HG02973 (cell line): Measurements from ENCODE around the gene THSD7B.

Source experiments
- ATAC-seq: cut with Tn5 transposase; IDR thresholded peaks from one replicate; pipeline ENCODE4 v1.9.1; 2021; ENCODE audit warnings: moderate library complexity; ENCODE audit not compliant: unreplicated experiment

Gene THSD7B

DNA sequence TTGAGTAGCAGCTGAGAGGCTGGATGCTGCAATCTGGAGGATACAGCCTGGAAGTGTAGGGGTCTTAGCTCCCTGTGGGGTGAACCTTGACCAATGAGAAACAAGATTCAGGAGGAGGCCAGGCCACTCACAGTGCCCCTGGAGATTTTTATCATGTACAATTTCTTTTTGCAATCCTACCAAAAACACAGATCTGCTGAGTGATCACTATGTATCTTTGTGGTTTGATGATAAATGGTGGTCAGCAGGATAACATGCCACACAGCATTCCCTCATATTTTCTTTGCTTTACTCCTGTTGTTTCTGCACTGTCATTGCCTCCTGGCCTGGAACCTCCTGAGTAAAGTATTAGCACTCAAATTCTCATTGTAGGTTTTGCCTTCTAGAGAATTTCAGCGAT lies 357.9 kb downstream of the THSD7B start:
- no peak for ATAC-seq

DNA sequence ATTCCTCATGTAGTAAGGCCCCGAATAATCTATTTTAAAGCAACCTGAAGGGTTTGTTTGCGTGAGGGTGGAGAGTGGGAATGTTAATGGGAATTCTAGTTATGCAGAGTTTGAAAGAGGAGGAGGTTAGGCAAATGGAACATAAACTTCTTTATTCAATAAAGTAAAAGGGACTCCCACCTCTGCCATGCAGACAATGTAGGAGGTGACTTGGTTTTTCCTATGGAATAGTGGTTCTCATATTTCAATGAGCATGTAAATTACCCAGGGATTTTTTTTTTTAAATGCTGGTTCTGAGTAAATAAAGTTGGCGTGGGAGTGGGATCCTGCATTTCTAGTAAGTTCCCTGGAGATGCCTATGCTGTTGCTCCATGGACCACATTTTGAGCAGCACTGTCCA lies 367.9 kb downstream of the THSD7B start:
- ATAC-seq: no peak

- ATAC-seq: no peak
Observed at GRCh38 chr2:137138263-137138662, 372.9 kb downstream of the THSD7B start.

GRCh38 chr2:137151731-137152130 lies 386.4 kb downstream of the THSD7B start:
- ATAC-seq: no peak

DNA sequence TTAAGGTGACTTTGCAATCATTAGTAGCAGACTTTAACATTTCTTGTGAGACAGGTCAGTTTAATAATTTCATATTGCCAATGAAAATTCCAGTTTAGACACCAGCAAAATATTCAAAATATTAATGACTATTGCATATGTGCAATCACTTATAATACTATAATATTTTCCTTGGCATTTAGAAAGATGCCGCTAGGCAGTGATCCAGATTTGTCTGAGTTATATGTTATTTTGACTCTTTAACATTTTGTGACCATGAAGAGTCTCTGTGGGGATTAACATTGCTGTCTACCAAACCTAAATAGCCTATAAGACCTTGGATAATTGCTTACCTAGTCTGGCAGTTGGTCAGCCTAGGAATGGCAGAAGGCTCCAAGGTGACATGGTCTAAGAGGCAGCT lies 389.6 kb downstream of the THSD7B start:
- ATAC-seq: no peak

- ATAC-seq: no peak
Observed at GRCh38 chr2:137155356-137156104, 390.2 kb downstream of the THSD7B start.

DNA sequence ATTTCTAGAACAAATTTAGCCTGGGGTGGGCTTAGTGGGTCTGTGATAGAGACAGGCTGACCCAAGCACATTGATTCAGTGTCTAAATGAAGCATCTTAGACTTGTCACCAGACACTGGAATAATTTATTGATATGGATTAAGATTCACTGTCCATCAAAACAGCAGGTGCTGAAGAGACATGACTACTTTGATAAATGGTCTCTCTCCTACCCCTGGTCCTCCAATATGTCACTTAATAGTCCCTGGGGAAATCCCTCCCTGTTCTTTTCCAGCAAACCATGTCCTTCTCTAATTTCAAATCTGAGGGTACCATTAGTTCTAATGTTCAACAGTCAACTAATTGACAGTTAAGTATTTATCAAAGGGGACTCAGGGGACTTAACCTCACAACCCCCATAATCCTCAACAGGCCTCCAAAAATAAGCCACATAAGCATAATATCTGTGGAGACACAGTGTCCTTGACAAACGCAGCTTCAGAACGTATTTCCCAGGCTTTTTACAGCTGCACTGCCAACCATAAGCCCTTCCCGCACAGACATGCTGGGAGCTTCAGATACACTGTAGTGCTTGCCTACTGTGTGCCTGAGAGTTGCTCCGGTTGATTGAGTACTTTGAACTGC lies 391.0 kb downstream of the THSD7B start:
- no peak for ATAC-seq

GRCh38 chr2:137157851-137158250 lies 392.5 kb downstream of the THSD7B start:
- no peak for ATAC-seq

DNA sequence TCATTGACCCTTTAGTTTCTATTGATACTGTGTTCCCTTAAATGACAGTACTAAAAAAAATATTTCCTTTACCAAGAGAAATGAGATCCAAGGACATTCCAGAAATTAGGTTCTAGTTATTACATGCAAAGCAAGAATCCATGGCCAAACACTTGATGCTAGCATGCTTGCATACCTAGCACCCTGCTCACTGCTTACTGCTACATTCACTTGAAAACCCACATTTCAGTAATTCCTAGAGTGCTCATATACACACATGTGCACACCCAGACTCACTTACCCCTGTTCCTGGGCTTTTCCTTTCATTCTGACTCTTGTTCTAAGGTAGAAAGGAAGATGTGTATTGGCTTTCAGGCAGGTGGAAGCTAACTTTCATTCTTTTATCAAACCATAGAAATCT lies 395.9 kb downstream of the THSD7B start:
- ATAC-seq: no peak

- ATAC-seq: no peak
Observed at GRCh38 chr2:137165968-137166367, 400.6 kb downstream of the THSD7B start.

GRCh38 chr2:137167651-137168050 lies 402.3 kb downstream of the THSD7B start:
- ATAC-seq: no peak

- ATAC-seq: no peak
Observed at GRCh38 chr2:137168552-137168951, 403.2 kb downstream of the THSD7B start.

- no peak for ATAC-seq
Observed at GRCh38 chr2:137172162-137172561, 406.8 kb downstream of the THSD7B start.

DNA sequence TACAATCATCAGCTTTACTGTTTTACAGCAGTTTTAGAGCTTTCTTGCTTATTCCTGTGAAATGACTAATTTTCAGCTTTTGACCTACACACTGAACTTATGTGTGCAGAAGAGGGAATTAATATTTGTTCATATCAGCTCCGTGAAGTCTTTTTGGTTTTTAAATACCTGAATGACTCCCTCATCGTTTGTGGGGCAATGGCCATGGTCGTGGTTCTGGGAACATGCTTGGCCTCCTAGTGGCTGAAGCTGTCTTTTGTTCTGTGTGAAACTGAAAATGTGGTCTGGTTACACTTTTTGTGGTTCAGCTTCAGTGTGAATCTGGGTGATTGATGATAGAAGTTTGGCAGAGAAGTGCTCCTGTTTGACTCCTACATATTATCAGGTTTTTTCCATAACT lies 408.1 kb downstream of the THSD7B start:
- peak; percentile 93 for ATAC-seq

DNA sequence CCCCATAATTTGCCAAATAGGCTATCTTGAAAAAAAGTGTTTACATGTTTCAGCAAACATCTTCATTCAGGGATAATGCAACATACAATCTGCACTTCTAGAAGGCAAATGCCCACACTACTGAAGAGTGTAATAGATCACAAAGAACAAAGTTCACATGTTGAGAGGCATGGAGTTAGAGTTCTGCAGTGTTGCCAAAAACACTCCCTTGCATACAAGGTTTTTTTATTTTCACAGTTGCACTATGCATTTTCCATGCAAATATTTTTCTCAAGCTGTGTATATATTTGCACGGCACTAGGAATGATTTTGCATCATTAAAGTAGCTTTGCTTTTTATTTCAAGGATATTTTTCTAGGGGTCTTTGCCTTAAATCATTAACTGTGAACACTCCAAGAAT lies 409.9 kb downstream of the THSD7B start:
- no peak for ATAC-seq

DNA sequence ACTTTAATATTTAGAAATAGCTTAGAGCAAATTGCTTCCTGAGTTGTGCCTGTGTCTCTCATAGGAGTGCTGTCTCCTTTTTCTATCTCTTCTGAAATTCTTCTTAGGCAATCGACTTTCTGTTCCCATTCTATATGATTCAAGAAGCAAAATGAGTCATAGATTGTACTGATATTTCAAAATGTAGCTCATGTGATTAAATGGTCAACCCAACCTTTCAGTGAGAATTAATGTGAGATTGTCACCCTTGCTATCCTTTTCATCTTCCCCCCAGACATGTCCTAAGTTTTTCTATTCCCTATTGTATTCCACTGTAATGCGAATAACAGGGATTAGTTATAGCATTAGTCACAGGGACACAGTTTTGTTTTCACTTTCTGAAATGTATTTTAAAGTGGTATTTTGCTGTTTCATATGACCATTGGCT lies 413.6 kb downstream of the THSD7B start:
- ATAC-seq: no peak

DNA sequence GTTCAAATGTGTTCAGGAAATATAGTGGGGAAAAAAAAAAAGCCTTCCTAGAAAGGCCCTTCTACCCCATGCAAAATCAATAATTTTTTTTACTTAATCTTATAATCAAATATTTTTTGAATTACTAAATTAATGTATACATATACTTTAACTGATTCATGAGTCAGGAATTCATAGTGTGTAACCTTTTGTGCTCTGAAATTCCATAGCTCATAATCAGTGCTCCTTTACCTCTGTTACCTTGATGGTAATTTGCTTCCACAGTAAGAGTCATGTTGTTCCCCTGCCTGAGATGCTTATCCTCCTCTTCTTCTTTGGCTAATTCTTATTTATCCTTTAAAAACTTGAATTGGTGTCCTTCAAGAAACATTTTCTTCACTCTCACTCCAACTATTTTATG lies 414.2 kb downstream of the THSD7B start:
- ATAC-seq: no peak

GRCh38 chr2:137180012-137180411 lies 414.7 kb downstream of the THSD7B start:
- no peak for ATAC-seq

- no peak for ATAC-seq
Observed at GRCh38 chr2:137181370-137181769, 416.0 kb downstream of the THSD7B start.

GRCh38 chr2:137182071-137182470 lies 416.7 kb downstream of the THSD7B start:
- no peak for ATAC-seq

- ATAC-seq: no peak
Observed at GRCh38 chr2:137183206-137183898, 418.0 kb downstream of the THSD7B start.
